Trophoblast cell (in vitro differentiated cells and primary cell): ENCODE results near the gene CXXC4.

ENCODE experiments used
- DNase-seq, 2 donors: peaks; one replicate each; pipeline ENCODE4 v3.0.0-alpha.2; 2016
- H2AFZ ChIP-seq: 2 replicates; pipeline ENCODE4 v1.6.1; 2013; ENCODE audit warnings: low read length, moderate library complexity, mild to moderate bottlenecking; ENCODE audit not compliant: insufficient read depth, poor library complexity
- H2AK5ac ChIP-seq: 2 replicates; pipeline ENCODE4 v1.6.1; 2013; ENCODE audit warnings: mild to moderate bottlenecking, low read length
- H2BK120ac ChIP-seq: 2 replicates; pipeline ENCODE4 v1.6.1; 2013; ENCODE audit warnings: low read length, mild to moderate bottlenecking, moderate library complexity; ENCODE audit not compliant: insufficient read depth, poor library complexity
- H2BK12ac ChIP-seq: 2 replicates; pipeline ENCODE4 v1.6.1; 2013; ENCODE audit warnings: mild to moderate bottlenecking, low read length, moderate library complexity
- H2BK5ac ChIP-seq: 2 replicates; pipeline ENCODE4 v1.6.1; 2013; ENCODE audit warnings: low read length, low read depth, moderate library complexity, mild to moderate bottlenecking; ENCODE audit not compliant: poor library complexity
- H3K14ac ChIP-seq: 2 replicates; pipeline ENCODE4 v1.6.1; 2013; ENCODE audit warnings: mild to moderate bottlenecking, low read length
- H3K18ac ChIP-seq: 2 replicates; pipeline ENCODE4 v1.6.1; 2013; ENCODE audit warnings: mild to moderate bottlenecking, low read length
- H3K23ac ChIP-seq: 2 replicates; pipeline ENCODE4 v1.6.1; 2013; ENCODE audit warnings: low read length
- H3K27ac ChIP-seq: 2 replicates; pipeline ENCODE4 v1.5.1; 2013; ENCODE audit warnings: low read depth, mild to moderate bottlenecking, inconsistent platforms, low read length, moderate library complexity
- H3K27me3 ChIP-seq: 2 replicates; pipeline ENCODE4 v1.6.1; 2013; ENCODE audit warnings: inconsistent platforms, mild to moderate bottlenecking, low read length, moderate library complexity; ENCODE audit not compliant: insufficient read depth
- H3K36me3 ChIP-seq, 2 experiments: 1 replicate in 1 of 2; 2 replicates in 1 of 2; pipeline ENCODE4 v1.6.1; 2013; ENCODE audit warnings: low read length in 2 of 2, mild to moderate bottlenecking in 2 of 2, moderate library complexity in 1 of 2; ENCODE audit not compliant: insufficient read depth in 2 of 2, control insufficient read depth in 1 of 2
- H3K4ac ChIP-seq: 2 replicates; pipeline ENCODE4 v1.6.1; 2013; ENCODE audit warnings: low read depth, mild to moderate bottlenecking, low read length, moderate library complexity
- H3K4me1 ChIP-seq, 2 experiments: 1 replicate in 1 of 2; 2 replicates in 1 of 2; pipeline ENCODE4 v1.6.1; 2013; ENCODE audit warnings: low read length in 2 of 2, mild to moderate bottlenecking in 2 of 2, moderate library complexity in 1 of 2; ENCODE audit not compliant: insufficient read depth in 2 of 2, control insufficient read depth in 1 of 2
- H3K4me2 ChIP-seq: 2 replicates; pipeline ENCODE4 v1.6.1; 2013; ENCODE audit warnings: inconsistent platforms, mild to moderate bottlenecking, low read length, moderate library complexity
- H3K4me3 ChIP-seq: 2 replicates; pipeline ENCODE4 v1.5.1; 2013; ENCODE audit warnings: mild to moderate bottlenecking, low read depth, low read length, inconsistent platforms
- H3K79me1 ChIP-seq: one replicate; pipeline ENCODE4 v1.6.1; 2013; ENCODE audit warnings: low read length
- H3K79me2 ChIP-seq: 2 replicates; pipeline ENCODE4 v1.6.1; 2013; ENCODE audit warnings: low read length, mild to moderate bottlenecking; ENCODE audit not compliant: control insufficient read depth, insufficient read depth, poor library complexity
- H3K9ac ChIP-seq: 2 replicates; pipeline ENCODE4 v1.6.1; 2013; ENCODE audit warnings: mild to moderate bottlenecking, low read length
- H3K9me3 ChIP-seq: 2 replicates; pipeline ENCODE4 v1.6.1; 2013; ENCODE audit warnings: low read depth, mild to moderate bottlenecking, control low read depth, inconsistent platforms, low read length; ENCODE audit not compliant: insufficient read depth
- H4K12ac ChIP-seq: 2 replicates; pipeline ENCODE4 v1.6.1; 2013; ENCODE audit warnings: low read depth, mild to moderate bottlenecking, low read length, moderate library complexity
- H4K8ac ChIP-seq: 2 replicates; pipeline ENCODE4 v1.6.1; 2013; ENCODE audit warnings: low read depth, mild to moderate bottlenecking, low read length, moderate library complexity
- H4K91ac ChIP-seq: one replicate; pipeline ENCODE4 v1.6.1; 2013; ENCODE audit warnings: low read depth, mild to moderate bottlenecking, low read length, moderate library complexity
- WGBS: extraction: QIAGEN DNeasy Blood & Tissue Kit; methylation state at CpG from one replicate; pipeline ENCODE4 v1.1.7; 2013; ENCODE audit warnings: missing lambda C conversion rate; ENCODE audit not compliant: insufficient read length, insufficient coverage; ENCODE audit errors: extremely low coverage; 5-methylcytosine and 5-hydroxymethylcytosine counted together

Gene CXXC4

GRCh38 chr4:104449537-104449936, 45.2 kb downstream of the CXXC4 start:
- H2BK5ac ChIP-seq: no peak overlapping the region
- no peak overlapping the region for H3K4me2 ChIP-seq
- H3K79me1 ChIP-seq: no peaks in the 10 kb centered on the region
- H4K8ac ChIP-seq: no peak overlapping the region
- H3K4me1 ChIP-seq: no peaks in the 10 kb centered on the region
- no peak overlapping the region for H3K23ac ChIP-seq
- no peak overlapping the region for H2AK5ac ChIP-seq
- no peaks in the 10 kb centered on the region for H3K36me3 ChIP-seq
- no peaks in the 10 kb centered on the region for H3K79me2 ChIP-seq
- no peaks in the 10 kb centered on the region for H3K27me3 ChIP-seq
- no CpG with 5 or more reads among the region's 3 CpGs for WGBS
- H3K18ac ChIP-seq: no peak overlapping the region
- H4K12ac ChIP-seq: no peak overlapping the region
- no peak overlapping the region for H2BK12ac ChIP-seq
- no peak overlapping the region for H3K4ac ChIP-seq
- H3K4me3 ChIP-seq: no peak overlapping the region
- no peak for DNase-seq
- H2BK120ac ChIP-seq: no peak overlapping the region
- no peak overlapping the region for H3K9ac ChIP-seq
- no peak overlapping the region for H3K14ac ChIP-seq
- no peak overlapping the region for H2AFZ ChIP-seq
- no peak overlapping the region for H4K91ac ChIP-seq
- H3K27ac ChIP-seq: no peak overlapping the region
- H3K9me3 ChIP-seq: no peaks in the 10 kb centered on the region

- no peak for DNase-seq
- H4K91ac ChIP-seq: no peak overlapping the region
- H3K4me2 ChIP-seq: no peak overlapping the region
- H3K23ac ChIP-seq: no peak overlapping the region
- no peak overlapping the region for H2BK5ac ChIP-seq
- H2AK5ac ChIP-seq: no peak overlapping the region
- H2AFZ ChIP-seq: no peak overlapping the region
- no peak overlapping the region for H3K27ac ChIP-seq
- no peaks in the 10 kb centered on the region for H3K36me3 ChIP-seq
- H3K18ac ChIP-seq: no peak overlapping the region
- no peaks in the 10 kb centered on the region for H3K9me3 ChIP-seq
- H3K14ac ChIP-seq: no peak overlapping the region
- no peaks in the 10 kb centered on the region for H3K4me1 ChIP-seq
- H4K8ac ChIP-seq: no peak overlapping the region
- no peak overlapping the region for H2BK120ac ChIP-seq
- no CpG with 5 or more reads among the region's 2 CpGs for WGBS
- no peak overlapping the region for H2BK12ac ChIP-seq
- no peak overlapping the region for H3K4me3 ChIP-seq
- no peaks in the 10 kb centered on the region for H3K79me1 ChIP-seq
- no peak overlapping the region for H4K12ac ChIP-seq
- H3K9ac ChIP-seq: no peak overlapping the region
- H3K27me3 ChIP-seq: no peaks in the 10 kb centered on the region
- no peak overlapping the region for H3K4ac ChIP-seq
- H3K79me2 ChIP-seq: no peaks in the 10 kb centered on the region
Observed at GRCh38 chr4:104447294-104447693, 47.4 kb downstream of the CXXC4 start.

- Histone ChIP-seq H4K8ac (no peak overlapping the region), H3K36me3 (no peaks in the 10 kb centered on the region), H4K91ac (no peak overlapping the region), H2BK12ac (no peak overlapping the region), H3K4me2 (no peak overlapping the region), H3K18ac (no peak overlapping the region), H2AK5ac (no peak overlapping the region), H3K79me1 (no peaks in the 10 kb centered on the region), H4K12ac (no peak overlapping the region), H3K23ac (no peak overlapping the region), H3K4ac (no peak overlapping the region), H3K14ac (no peak overlapping the region), H2BK120ac (no peak overlapping the region), H2AFZ (no peak overlapping the region), H3K9me3 (no peaks in the 10 kb centered on the region), H2BK5ac (no peak overlapping the region), H3K9ac (no peak overlapping the region), H3K27me3 (no peaks in the 10 kb centered on the region), H3K4me1 (no peaks in the 10 kb centered on the region), H3K27ac (no peak overlapping the region), H3K79me2 (no peaks in the 10 kb centered on the region), H3K4me3 (no peak overlapping the region)
- no peak for DNase-seq
- no CpG with 5 or more reads among the region's 5 CpGs for WGBS
Observed at GRCh38 chr4:104446431-104447278, 48.0 kb downstream of the CXXC4 start.

DNA sequence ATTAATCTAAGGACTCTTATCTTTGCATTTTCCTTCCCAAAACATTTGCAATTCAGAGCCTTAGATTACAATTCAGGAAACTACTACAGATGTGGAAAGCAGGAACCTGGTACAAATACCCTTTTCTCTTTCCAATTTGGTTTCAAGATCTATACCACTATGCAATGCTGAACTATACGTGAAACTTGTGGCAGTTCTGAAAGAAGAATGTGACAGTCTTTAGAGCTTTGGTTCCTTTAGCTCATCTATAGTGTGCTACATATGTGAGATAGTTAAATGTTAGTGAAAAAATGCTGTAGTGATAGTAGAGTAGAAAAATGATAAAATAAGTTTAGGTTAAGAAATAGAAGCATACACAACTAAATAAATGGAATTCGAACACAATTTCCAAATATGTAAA, 50.0 kb downstream of the CXXC4 start:
- Histone ChIP-seq H3K9me3 (no peaks in the 10 kb centered on the region), H3K4me1 (no peaks in the 10 kb centered on the region), H3K27ac (no peak overlapping the region), H2AK5ac (no peak overlapping the region), H3K79me2 (no peaks in the 10 kb centered on the region), H4K12ac (no peak overlapping the region), H3K36me3 (no peaks in the 10 kb centered on the region), H3K4me2 (no peak overlapping the region), H3K27me3 (no peaks in the 10 kb centered on the region), H3K79me1 (no peaks in the 10 kb centered on the region), H2BK12ac (no peak overlapping the region), H3K18ac (no peak overlapping the region), H3K9ac (no peak overlapping the region), H2AFZ (no peak overlapping the region), H3K4me3 (no peak overlapping the region), H3K23ac (no peak overlapping the region), H2BK120ac (no peak overlapping the region), H3K14ac (no peak overlapping the region), H3K4ac (no peak overlapping the region), H4K8ac (no peak overlapping the region), H4K91ac (no peak overlapping the region), H2BK5ac (no peak overlapping the region)
- no CpG with 5 or more reads among the region's 2 CpGs for WGBS
- DNase-seq: no peak
